ENCODE data around the gene RALB.
"Not testable (repeated sequence)": the region's sequence is repeated elsewhere in the genome, so short reads cannot be mapped to it uniquely, and the experiment has no call there.

The RALB gene

GRCh38 chr2:120256651-120257000 lies 4.0 kb downstream of the RALB start:
- Histone ChIP-seq H3K4me2 (ENCODE audit: low read length) (no peak overlapping the region), H3K36me3 (replicated peaks; ENCODE audit: low read depth, low read length) (no peaks in the 10 kb centered on the region), H3K79me2 (ENCODE audit: low read length) (no peaks in the 10 kb centered on the region), H3K9ac (ENCODE audit: low read length) (no peak overlapping the region), H3K27ac (ENCODE audit: low read length) (no peak overlapping the region), H3K9me3 (ENCODE audit: insufficient read depth, low read length) (peaks cover 3% of the 10 kb centered on the region; the same call in 1 of the 2 replicates), H3K27me3 (ENCODE audit: low read depth, low read length) (peaks cover 21% of the 10 kb centered on the region), H4K20me1 (ENCODE audit: insufficient read depth, low read length) (peaks cover 1% of the 10 kb centered on the region; the same call in 1 of the 2 replicates), H2AFZ (ENCODE audit: low read depth, low read length) (no peak overlapping the region), H3K4me1 (ENCODE audit: low read length) (peaks cover 18% of the 10 kb centered on the region), H3K4me3 (ENCODE audit: low read length) (no peak overlapping the region)
- no peak for TF ChIP-seq CTCF (IDR thresholded peaks at IDR 0.05; ENCODE audit: low read depth, low read length)
- TF ChIP-seq EZH2phosphoT487 (IDR thresholded peaks at IDR 0.05; ENCODE audit: low read depth), result no peak

GRCh38 chr2:120257522-120257921 lies 4.9 kb downstream of the RALB start:
- no peak overlapping the region for H3K9ac ChIP-seq (ENCODE audit: low read length)
- peaks cover 7% of the 10 kb centered on the region; the same call in 1 of the 2 replicates for H4K20me1 ChIP-seq (ENCODE audit: insufficient read depth, low read length)
- H3K27ac ChIP-seq (ENCODE audit: low read length), result no peak overlapping the region
- H3K79me2 ChIP-seq (ENCODE audit: low read length), result no peaks in the 10 kb centered on the region
- no peaks in the 10 kb centered on the region for H3K36me3 ChIP-seq (replicated peaks; ENCODE audit: low read depth, low read length)
- H3K4me1 ChIP-seq (ENCODE audit: low read length), result peaks cover 23% of the 10 kb centered on the region
- no peak overlapping the region for H3K4me2 ChIP-seq (ENCODE audit: low read length)
- peaks cover 3% of the 10 kb centered on the region; the same call in 1 of the 2 replicates for H3K9me3 ChIP-seq (ENCODE audit: insufficient read depth, low read length)
- no peak overlapping the region for H3K4me3 ChIP-seq (ENCODE audit: low read length)
- peaks cover 20% of the 10 kb centered on the region for H3K27me3 ChIP-seq (ENCODE audit: low read depth, low read length)
- TF ChIP-seq CTCF (IDR thresholded peaks at IDR 0.05; ENCODE audit: low read depth, low read length), result no peak
- no peak for TF ChIP-seq EZH2phosphoT487 (IDR thresholded peaks at IDR 0.05; ENCODE audit: low read depth)
- H2AFZ ChIP-seq (ENCODE audit: low read depth, low read length), result no peak overlapping the region

- H3K4me2 ChIP-seq (ENCODE audit: low read length), result no peak overlapping the region
- TF ChIP-seq EZH2phosphoT487 (IDR thresholded peaks at IDR 0.05; ENCODE audit: low read depth) (no peak), CTCF (IDR thresholded peaks at IDR 0.05; ENCODE audit: low read depth, low read length) (no peak)
- H2AFZ ChIP-seq (ENCODE audit: low read depth, low read length), result no peak overlapping the region
- H3K27me3 ChIP-seq (ENCODE audit: low read depth, low read length), result peaks cover 23% of the 10 kb centered on the region
- peaks cover 3% of the 10 kb centered on the region; the same call in 1 of the 2 replicates for H3K9me3 ChIP-seq (ENCODE audit: insufficient read depth, low read length)
- H3K9ac ChIP-seq (ENCODE audit: low read length), result no peak overlapping the region
- no peak overlapping the region for H3K27ac ChIP-seq (ENCODE audit: low read length)
- H3K4me1 ChIP-seq (ENCODE audit: low read length), result peaks cover 24% of the 10 kb centered on the region
- H4K20me1 ChIP-seq (ENCODE audit: insufficient read depth, low read length), result peaks cover 7% of the 10 kb centered on the region; the same call in 1 of the 2 replicates
- H3K4me3 ChIP-seq (ENCODE audit: low read length), result no peak overlapping the region
- no peaks in the 10 kb centered on the region for H3K36me3 ChIP-seq (replicated peaks; ENCODE audit: low read depth, low read length)
- no peaks in the 10 kb centered on the region for H3K79me2 ChIP-seq (ENCODE audit: low read length)
Measured at GRCh38 chr2:120258196-120258595, 5.5 kb downstream of the RALB start.

- H3K27me3 ChIP-seq (ENCODE audit: low read depth, low read length); H3K4me2 ChIP-seq (ENCODE audit: low read length); H3K9ac ChIP-seq (ENCODE audit: low read length); H2AFZ ChIP-seq (ENCODE audit: low read depth, low read length); H4K20me1 ChIP-seq (ENCODE audit: insufficient read depth, low read length); H3K9me3 ChIP-seq (ENCODE audit: insufficient read depth, low read length); H3K27ac ChIP-seq (ENCODE audit: low read length); H3K36me3 ChIP-seq (replicated peaks; ENCODE audit: low read depth, low read length); H3K79me2 ChIP-seq (ENCODE audit: low read length); H3K4me3 ChIP-seq (ENCODE audit: low read length): not testable (repeated sequence)
- H3K4me1 ChIP-seq (ENCODE audit: low read length), result peaks cover 20% of the 10 kb centered on the region
Measured at GRCh38 chr2:120259939-120260338, 7.3 kb downstream of the RALB start.
